Activated CD8-positive, alpha-beta T cell treated with anti-CD3 and anti-CD28 coated beads for 36 hours (primary cell): Measurements from ENCODE around the gene MIER1. TPM values are rescaled to one million over a fixed set of nuclear protein-coding genes. Genes with fewer than 3 reads are reported as not detected.

Experiments used
- ATAC-seq: fragments of 200-7000 bp; cut with Tn5 transposase; one replicate; pipeline ENCODE4 v1.10.0; 2021; ENCODE audit warnings: mild to moderate bottlenecking, moderate library complexity
- CTCF ChIA-PET: fragments of 350-600 bp; sonication (Branson Sonifier 250); formaldehyde crosslinking; loops from one replicate; lab custom pipeline; 2021; ENCODE audit warnings: antibody characterized with exemption; lab: Charles Lee
- POLR2A ChIA-PET: fragments of 350-600 bp; sonication (Branson Sonifier 250); formaldehyde crosslinking; loops from one replicate; lab custom pipeline; 2021; ENCODE audit warnings: antibody characterized with exemption; lab: Charles Lee
- DNase-seq: peaks from one replicate; pipeline ENCODE4 v3.0.0-alpha.2; 2020
- H3K27ac Mint-ChIP-seq: one replicate; pipeline ENCODE4 v1.8.0; 2021; ENCODE audit warnings: mild to moderate bottlenecking, mixed read lengths
- H3K27me3 Mint-ChIP-seq: one replicate; pipeline ENCODE4 v1.8.0; 2021; ENCODE audit warnings: mixed read lengths
- H3K36me3 Mint-ChIP-seq: one replicate; pipeline ENCODE4 v1.8.0; 2021; ENCODE audit warnings: low read depth, mixed read lengths
- H3K4me1 Mint-ChIP-seq: one replicate; pipeline ENCODE4 v1.8.0; 2021; ENCODE audit warnings: low read depth, mixed read lengths
- H3K4me3 Mint-ChIP-seq: one replicate; pipeline ENCODE4 v1.8.0; 2021; ENCODE audit warnings: mild to moderate bottlenecking, moderate library complexity, mixed read lengths
- H3K9me3 Mint-ChIP-seq: one replicate; pipeline ENCODE4 v1.8.0; 2021; ENCODE audit warnings: mixed read lengths
- intact Hi-C: fragments of 100-400 bp; cut with micrococcal nuclease; formaldehyde crosslinking; loops from one replicate; pipeline ENCODE4 v1.10.0; 2022
- total RNA-seq, 2 experiments: library from RNA; stranded (reverse); gene quantifications; one replicate each; pipeline ENCODE4 v1.2.3, GENCODE V29; 2021
- TF ChIP-seq, protein P1 (sequence below): fragments of 200-600 bp; IDR thresholded peaks from one replicate; pipeline ENCODE4 v1.8.0; 2022; ENCODE audit warnings: antibody characterized with exemption, mild to moderate bottlenecking

The MIER1 gene
- total RNA-seq, 2 experiments from 2014 or later, result 39.8 to 41.8 TPM

- peaks cover 53% of the 10 kb centered on the region for H3K4me1 Mint-ChIP-seq
- H3K4me3 Mint-ChIP-seq, result peak overlapping the region; percentile 97
- H3K9me3 Mint-ChIP-seq, result no peaks in the 10 kb centered on the region
- H3K27ac Mint-ChIP-seq, result peak overlapping the region; percentile 92
- TF ChIP-seq, protein P1, sequence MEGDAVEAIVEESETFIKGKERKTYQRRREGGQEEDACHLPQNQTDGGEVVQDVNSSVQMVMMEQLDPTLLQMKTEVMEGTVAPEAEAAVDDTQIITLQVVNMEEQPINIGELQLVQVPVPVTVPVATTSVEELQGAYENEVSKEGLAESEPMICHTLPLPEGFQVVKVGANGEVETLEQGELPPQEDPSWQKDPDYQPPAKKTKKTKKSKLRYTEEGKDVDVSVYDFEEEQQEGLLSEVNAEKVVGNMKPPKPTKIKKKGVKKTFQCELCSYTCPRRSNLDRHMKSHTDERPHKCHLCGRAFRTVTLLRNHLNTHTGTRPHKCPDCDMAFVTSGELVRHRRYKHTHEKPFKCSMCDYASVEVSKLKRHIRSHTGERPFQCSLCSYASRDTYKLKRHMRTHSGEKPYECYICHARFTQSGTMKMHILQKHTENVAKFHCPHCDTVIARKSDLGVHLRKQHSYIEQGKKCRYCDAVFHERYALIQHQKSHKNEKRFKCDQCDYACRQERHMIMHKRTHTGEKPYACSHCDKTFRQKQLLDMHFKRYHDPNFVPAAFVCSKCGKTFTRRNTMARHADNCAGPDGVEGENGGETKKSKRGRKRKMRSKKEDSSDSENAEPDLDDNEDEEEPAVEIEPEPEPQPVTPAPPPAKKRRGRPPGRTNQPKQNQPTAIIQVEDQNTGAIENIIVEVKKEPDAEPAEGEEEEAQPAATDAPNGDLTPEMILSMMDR, result no peak
- ATAC-seq (peak; percentile 67), DNase-seq (peak; percentile 94)
- ChIA-PET CTCF (interaction anchor here (0.6 to 2.0 kb wide), 3 partner anchors 165 to 282 kb away, joined by 3 to 7 read pairs (median 3); no protein-coding TSS in a partner anchor), POLR2A (interaction anchor here (0.6 to 1.3 kb wide), 9 partner anchors 10 to 502 kb away, joined by 3 to 9 read pairs (median 3); partner anchors contain the start of gene SLC35D1)
- no peaks in the 10 kb centered on the region for H3K27me3 Mint-ChIP-seq
- intact Hi-C loops, result loop anchor here (5.0 to 10.0 kb wide), 3 partner anchors 143 to 645 kb away; no protein-coding TSS in a partner anchor
- H3K36me3 Mint-ChIP-seq, result peaks cover 29% of the 10 kb centered on the region
These were observed 5.4 kb downstream of the MIER1 start for GRCh38 chr1:66929999-66930822.

- CTCF ChIA-PET, result interaction anchor here (1.5 to 2.0 kb wide), 2 partner anchors 165 to 168 kb away, joined by 3 to 7 read pairs; no protein-coding TSS in a partner anchor
- Mint-ChIP-seq H3K4me1 (peaks cover 59% of the 10 kb centered on the region), H3K27me3 (no peaks in the 10 kb centered on the region), H3K4me3 (peak overlapping the region; percentile 97), H3K36me3 (peaks cover 32% of the 10 kb centered on the region), H3K9me3 (no peaks in the 10 kb centered on the region), H3K27ac (peak overlapping the region; percentile 92)
- TF ChIP-seq, protein P1, result no peak
- intact Hi-C loops, result loop anchor here (5.0 to 10.0 kb wide), 2 partner anchors 143 to 646 kb away; no protein-coding TSS in a partner anchor
- POLR2A ChIA-PET, result interaction anchor here (0.9 to 1.3 kb wide), 6 partner anchors 10 to 501 kb away, joined by 3 to 9 read pairs (median 3); partner anchors contain the start of gene SLC35D1
- DNase-seq (no peak), ATAC-seq (no peak)
These were observed 6.0 kb downstream of the MIER1 start for GRCh38 chr1:66930823-66931174.

DNA sequence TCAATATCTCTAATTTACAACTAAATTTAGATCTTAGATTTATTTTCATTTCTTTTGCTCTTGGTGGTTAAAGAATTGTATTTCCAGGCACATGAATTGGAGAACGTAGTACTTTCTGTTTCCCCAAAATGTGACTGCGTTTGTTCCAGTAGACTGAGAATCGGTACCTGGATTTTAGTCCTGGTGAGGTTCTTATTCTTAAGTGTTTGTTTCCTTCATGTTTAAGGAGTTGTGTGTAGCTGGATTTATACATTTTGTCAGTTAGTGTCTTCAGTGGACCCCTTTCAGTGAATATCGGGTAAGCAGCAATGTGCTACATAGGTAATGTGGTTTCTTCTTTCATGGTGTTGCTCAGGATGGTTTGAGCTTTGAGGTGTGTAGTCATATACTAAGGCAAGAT lies 6.8 kb downstream of the MIER1 start:
- POLR2A ChIA-PET, result interaction anchor here (0.7 kb wide), 1 partner anchor 13 kb away, joined by 3 read pairs; no protein-coding TSS in a partner anchor

DNA sequence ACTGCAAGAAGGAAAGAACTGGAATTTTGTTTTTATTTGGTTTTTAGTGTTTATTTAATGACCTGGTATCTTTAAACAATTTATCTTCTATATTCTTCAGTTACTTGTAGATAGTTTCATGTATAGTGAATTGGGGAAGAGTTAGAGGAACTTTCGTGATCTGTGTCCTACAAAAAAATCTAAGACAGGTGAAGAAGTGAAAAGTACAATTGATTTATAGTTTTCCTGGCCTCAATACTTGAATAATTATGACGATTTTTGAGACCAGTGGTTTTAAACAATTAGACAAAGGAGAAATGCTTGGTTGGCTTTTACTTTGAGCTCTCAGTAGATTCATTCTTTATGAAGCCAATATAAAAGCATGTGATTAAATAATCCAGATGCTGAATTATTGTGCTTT lies 7.5 kb downstream of the MIER1 start:
- Mint-ChIP-seq H3K4me1 (peaks cover 56% of the 10 kb centered on the region), H3K27ac (peak overlapping the region; percentile 86), H3K27me3 (no peaks in the 10 kb centered on the region), H3K9me3 (no peaks in the 10 kb centered on the region), H3K36me3 (peaks cover 36% of the 10 kb centered on the region), H3K4me3 (peak overlapping the region; percentile 97)
- intact Hi-C loops, result loop anchor here (5.0 to 10.0 kb wide), 2 partner anchors 145 to 647 kb away; no protein-coding TSS in a partner anchor
- ChIA-PET CTCF (interaction anchor here (0.6 kb wide), 1 partner anchor 64 kb away, joined by 3 read pairs; no protein-coding TSS in a partner anchor), POLR2A (interaction anchor here (0.7 kb wide), 1 partner anchor 13 kb away, joined by 3 read pairs; no protein-coding TSS in a partner anchor)
- TF ChIP-seq, protein P1, result no peak
- no peak for DNase-seq
- no peak for ATAC-seq

More for the DNA sequence above, 6.8 kb downstream of the MIER1 start:
- no peak for ATAC-seq
- Mint-ChIP-seq H3K4me1 (peaks cover 56% of the 10 kb centered on the region), H3K9me3 (no peaks in the 10 kb centered on the region), H3K36me3 (peaks cover 32% of the 10 kb centered on the region), H3K27ac (peak overlapping the region; percentile 92), H3K4me3 (peak overlapping the region; percentile 97), H3K27me3 (no peaks in the 10 kb centered on the region)
- DNase-seq, result no peak
- TF ChIP-seq, protein P1, result no peak
- CTCF ChIA-PET, result interaction anchor here (0.6 to 2.0 kb wide), 2 partner anchors 65 to 166 kb away, joined by 3 to 7 read pairs; no protein-coding TSS in a partner anchor
- intact Hi-C loops, result loop anchor here (5.0 to 10.0 kb wide), 2 partner anchors 144 to 647 kb away; no protein-coding TSS in a partner anchor
